KMS-11 (cell line): ENCODE results near the gene WWTR1.

ENCODE experiments used
- H2AFZ ChIP-seq: fragments of 200-600 bp; sonication (generic); 2 replicates; pipeline ENCODE4 v1.6.1; 2016; ENCODE audit warnings: antibody characterized with exemption, mixed run types, low read depth
- H3K27ac ChIP-seq: fragments of 200-600 bp; sonication (generic); 2 replicates; pipeline ENCODE4 v1.6.1; 2016; ENCODE audit warnings: mild to moderate bottlenecking, mixed run types
- H3K27me3 ChIP-seq: fragments of 200-600 bp; sonication (generic); 2 replicates; pipeline ENCODE4 v1.6.1; 2017; ENCODE audit warnings: mild to moderate bottlenecking, low read depth, mixed run types, moderate library complexity; ENCODE audit not compliant: insufficient read depth
- H3K36me3 ChIP-seq: fragments of 200-600 bp; sonication (generic); 2 replicates; pipeline ENCODE4 v1.6.1; 2017; ENCODE audit warnings: mild to moderate bottlenecking, mixed run types; ENCODE audit not compliant: insufficient read depth
- H3K4me1 ChIP-seq: fragments of 200-600 bp; sonication (generic); 2 replicates; pipeline ENCODE4 v1.6.1; 2016; ENCODE audit warnings: mild to moderate bottlenecking, low read depth, mixed run types; ENCODE audit not compliant: poor library complexity, severe bottlenecking
- H3K4me2 ChIP-seq: fragments of 200-600 bp; sonication (generic); 2 replicates; pipeline ENCODE4 v1.7.0; 2016; ENCODE audit warnings: mild to moderate bottlenecking, mixed run types
- H3K4me3 ChIP-seq: fragments of 200-600 bp; sonication (generic); IDR thresholded peaks from 2 replicates; pipeline ENCODE4 v1.6.1; 2017; ENCODE audit warnings: low read depth, low read length, mixed read lengths; ENCODE audit not compliant: insufficient read depth
- H3K79me2 ChIP-seq: fragments of 200-600 bp; sonication (generic); 2 replicates; pipeline ENCODE4 v1.6.1; 2016; ENCODE audit warnings: low read depth, mixed run types; ENCODE audit not compliant: insufficient read depth
- H3K9ac ChIP-seq: fragments of 200-600 bp; sonication (generic); 2 replicates; pipeline ENCODE4 v1.6.1; 2016; ENCODE audit warnings: mild to moderate bottlenecking, mixed run types
- H4K20me1 ChIP-seq: fragments of 200-600 bp; sonication (generic); 2 replicates; pipeline ENCODE4 v1.6.1; 2016; ENCODE audit warnings: mild to moderate bottlenecking, mixed run types; ENCODE audit not compliant: insufficient read depth
- CTCF ChIP-seq: fragments of 200-600 bp; sonication (generic); conservative IDR thresholded peaks from 2 replicates; pipeline ENCODE4 v1.6.1; 2017; ENCODE audit warnings: low read depth, mild to moderate bottlenecking, antibody characterized with exemption, low read length, moderate library complexity, mixed read lengths

WWTR1 gene

GRCh38 chr3:149542375-149543312 is 115.2 kb downstream of the WWTR1 start:
- Histone ChIP-seq H3K79me2 (no peaks in the 10 kb centered on the region), H3K27me3 (no peaks in the 10 kb centered on the region), H3K9ac (no peak overlapping the region), H3K27ac (no peak overlapping the region), H3K36me3 (no peaks in the 10 kb centered on the region), H2AFZ (no peak overlapping the region), H3K4me1 (no peaks in the 10 kb centered on the region), H4K20me1 (no peaks in the 10 kb centered on the region), H3K4me2 (no peak overlapping the region), H3K4me3 (no peak overlapping the region)
- TF ChIP-seq CTCF: no peak

GRCh38 chr3:149541091-149541491 is 116.7 kb downstream of the WWTR1 start:
- Histone ChIP-seq H3K27ac (no peak overlapping the region), H3K27me3 (no peaks in the 10 kb centered on the region), H2AFZ (no peak overlapping the region), H3K4me2 (no peak overlapping the region), H3K79me2 (no peaks in the 10 kb centered on the region), H3K4me1 (no peaks in the 10 kb centered on the region), H3K36me3 (no peaks in the 10 kb centered on the region), H3K9ac (no peak overlapping the region), H3K4me3 (no peak overlapping the region), H4K20me1 (no peaks in the 10 kb centered on the region)
- TF ChIP-seq CTCF: no peak

- no peak overlapping the region for H2AFZ ChIP-seq
- H3K27ac ChIP-seq: no peak overlapping the region
- no peaks in the 10 kb centered on the region for H3K4me1 ChIP-seq
- H3K27me3 ChIP-seq: no peaks in the 10 kb centered on the region
- H3K4me3 ChIP-seq: no peak overlapping the region
- no peak for TF ChIP-seq CTCF
- H4K20me1 ChIP-seq: no peaks in the 10 kb centered on the region
- no peaks in the 10 kb centered on the region for H3K36me3 ChIP-seq
- H3K4me2 ChIP-seq: no peak overlapping the region
- no peak overlapping the region for H3K9ac ChIP-seq
- H3K79me2 ChIP-seq: no peaks in the 10 kb centered on the region
Measured at GRCh38 chr3:149538371-149538770, 119.5 kb downstream of the WWTR1 start.

- Histone ChIP-seq H4K20me1 (no peaks in the 10 kb centered on the region), H3K4me2 (no peak overlapping the region), H3K36me3 (no peaks in the 10 kb centered on the region), H2AFZ (no peak overlapping the region), H3K27me3 (no peaks in the 10 kb centered on the region), H3K4me1 (peaks cover 9% of the 10 kb centered on the region), H3K79me2 (no peaks in the 10 kb centered on the region), H3K9ac (no peak overlapping the region), H3K4me3 (no peak overlapping the region), H3K27ac (no peak overlapping the region)
- no peak for TF ChIP-seq CTCF
Measured at GRCh38 chr3:149536429-149536828, 121.4 kb downstream of the WWTR1 start.
